HCT116 (cell line): Measurements from ENCODE around the gene ZC4H2. TPM values are rescaled to one million over a fixed set of nuclear protein-coding genes. Genes with fewer than 3 reads are reported as not detected.

ENCODE experiments used
- total RNA-seq: library from RNA; stranded (reverse); gene quantifications from one replicate; pipeline ENCODE4 v1.2.1, GENCODE V29; 2021; ENCODE audit not compliant: unreplicated experiment

The ZC4H2 gene
- total RNA-seq, 1 experiment from 2014 or later, result 8.8 TPM

Other genes starting within 250 kb of the ZC4H2 start
- 0.69 TPM for gene ZC3H12B, start 58.4 kb upstream of the ZC4H2 start, total RNA-seq